GM12878 (cell line): ENCODE results near the gene NCKAP5L. TPM values are rescaled to one million over a fixed set of nuclear protein-coding genes. Genes with fewer than 3 reads are reported as not detected.

Experiments
- CEBPB ChIP-seq, 2 experiments: fragments of 150-350 bp in 1 of 2; IDR thresholded peaks; 2 replicates each; pipeline ENCODE4 v1.6.1; 2012 to 2014; ENCODE audit warnings: low read depth in 2 of 2, low read length in 2 of 2, borderline replicate concordance in 1 of 2, inconsistent platforms in 1 of 2
- EP300 ChIP-seq, 2 experiments: fragments of 150-350 bp in 1 of 2; IDR thresholded peaks; 2 replicates each; pipeline ENCODE4 v1.6.1; 2011 to 2012; ENCODE audit warnings: low read depth in 2 of 2, low read length in 2 of 2, borderline replicate concordance in 1 of 2, improper control_type of control experiment in 1 of 2, inconsistent platforms in 1 of 2; ENCODE audit not compliant: control insufficient read depth in 1 of 2
- GABPA ChIP-seq: IDR thresholded peaks from 2 replicates; pipeline ENCODE4 v1.6.1; 2014; ENCODE audit warnings: antibody characterized with exemption, low read depth, mild to moderate bottlenecking, inconsistent platforms
- IKZF2 ChIP-seq, 2 experiments: fragments of 450-650 bp; IDR thresholded peaks; 2 replicates each; pipeline ENCODE4 v1.6.1; 2017; ENCODE audit warnings: mild to moderate bottlenecking in 2 of 2, moderate library complexity in 2 of 2
- MEF2A ChIP-seq: IDR thresholded peaks from 2 replicates; pipeline ENCODE4 v1.6.1; 2011; ENCODE audit warnings: low read depth, mild to moderate bottlenecking, low read length, moderate library complexity; ENCODE audit not compliant: insufficient read depth
- MTA2 ChIP-seq: fragments of 450-650 bp; IDR thresholded peaks from 2 replicates; pipeline ENCODE4 v1.6.1; 2016; ENCODE audit warnings: low read depth, mild to moderate bottlenecking, moderate library complexity
- PAX8 ChIP-seq: fragments of 450-650 bp; IDR thresholded peaks from 2 replicates; pipeline ENCODE4 v1.6.1; 2017; ENCODE audit warnings: mild to moderate bottlenecking, moderate library complexity
- POLR2A ChIP-seq: IDR thresholded peaks from 2 replicates; pipeline ENCODE4 v1.6.1; 2011; ENCODE audit warnings: low read depth, mild to moderate bottlenecking, low read length
- RCOR1 ChIP-seq: conservative IDR thresholded peaks from 2 replicates; pipeline ENCODE4 v1.6.1; 2012; ENCODE audit warnings: low read depth, low read length, improper control_type of control experiment
- SKIL ChIP-seq: fragments of 450-650 bp; IDR thresholded peaks from 2 replicates; pipeline ENCODE4 v1.6.1; 2017; ENCODE audit warnings: mild to moderate bottlenecking, low read depth, inconsistent platforms; ENCODE audit not compliant: poor library complexity, severe bottlenecking
- SREBF1 ChIP-seq: IDR thresholded peaks from 2 replicates; pipeline ENCODE4 v1.6.1; 2012; ENCODE audit warnings: mild to moderate bottlenecking, low read length
- STAT1 ChIP-seq: fragments of 450-650 bp; conservative IDR thresholded peaks from 2 replicates; pipeline ENCODE4 v1.6.1; 2014; ENCODE audit warnings: antibody characterized with exemption, mild to moderate bottlenecking
- SUPT20H ChIP-seq: IDR thresholded peaks from 2 replicates; pipeline ENCODE4 v1.6.1; 2011; ENCODE audit warnings: low read depth, mild to moderate bottlenecking, low read length, moderate library complexity, borderline replicate concordance; ENCODE audit not compliant: control insufficient read depth
- TAF1 ChIP-seq: IDR thresholded peaks from 2 replicates; pipeline ENCODE4 v1.6.1; 2011; ENCODE audit warnings: mild to moderate bottlenecking, low read depth, low read length, borderline replicate concordance
- TCF7 ChIP-seq: IDR thresholded peaks from 2 replicates; pipeline ENCODE4 v1.6.1; 2014; ENCODE audit warnings: antibody characterized with exemption, borderline replicate concordance
- ZBTB33 ChIP-seq: fragments of 450-650 bp; IDR thresholded peaks from 2 replicates; pipeline ENCODE4 v1.6.1; 2017; ENCODE audit warnings: mild to moderate bottlenecking
- ZBTB40 ChIP-seq: fragments of 450-650 bp; IDR thresholded peaks from 2 replicates; pipeline ENCODE4 v1.6.1; 2016; ENCODE audit warnings: mild to moderate bottlenecking, moderate library complexity, borderline replicate concordance
- ZNF217 ChIP-seq: fragments of 450-650 bp; IDR thresholded peaks from 2 replicates; pipeline ENCODE4 v1.6.1; 2017; ENCODE audit warnings: antibody characterized with exemption, mild to moderate bottlenecking
- polyA plus RNA-seq, 11 experiments: library from polyadenylated mRNA; depleted of rRNA in 4 of 11; unstranded in 6 of 11; stranded (reverse) in 5 of 11; fragments of >200 nt; fragmentation: Nextera tagmentation in 4 of 11; fragmentation: Illumina TruSeq in 1 of 11; extraction: Ambion mirVana in 4 of 11; extraction: Trizol in 1 of 11; gene quantifications; 1 replicate in 1 of 11; 2 replicates in 10 of 11; pipeline versions ENCODE4 v1.2.1 to v1.2.3, GENCODE V29; 2011 to 2016; ENCODE audit warnings: inconsistent platforms in 2 of 11, missing spikeins in 2 of 11, low read depth in 1 of 11
- total RNA-seq, 4 experiments: library from RNA; depleted of rRNA in 3 of 4; stranded (reverse); fragments of >200 nt in 3 of 4; fragmentation: Illumina TruSeq in 1 of 4; extraction: Trizol in 1 of 4; gene quantifications; 2 replicates each; pipeline versions ENCODE4 v1.2.1 to v1.2.3, GENCODE V29; 2013 to 2021
- TF ChIP-seq, protein P1 (sequence below): IDR thresholded peaks from 2 replicates; pipeline ENCODE4 v1.6.1; 2012; ENCODE audit warnings: low read depth, low read length, improper control_type of control experiment

NCKAP5L gene
- total and polyA plus RNA-seq, 10 of the 15 experiments (the other 5 are each of a cell fraction or from before 2014, with no cell fraction given), result 0.03 to 15.8 (median 4.4) TPM

DNA sequence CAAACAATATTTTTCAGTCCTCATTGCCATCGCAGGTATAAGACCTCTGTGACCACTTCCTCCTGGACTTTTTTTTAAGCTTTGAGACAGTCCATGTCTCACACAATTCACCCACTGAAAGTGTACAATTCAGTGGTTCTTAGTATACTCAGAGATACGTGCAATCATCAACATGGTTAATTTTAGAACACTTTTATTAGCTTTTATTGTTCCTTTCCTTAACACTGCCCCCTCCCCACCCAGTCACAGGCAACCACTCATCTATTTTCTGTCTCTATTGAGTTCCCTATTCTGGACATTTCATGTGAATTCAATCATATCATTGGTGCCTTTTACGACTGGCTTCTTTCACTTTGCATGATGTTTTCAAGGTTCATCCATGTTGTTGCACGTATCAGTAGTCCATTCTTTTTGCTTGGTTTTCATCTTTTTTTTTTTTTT is 16.2 kb downstream of the NCKAP5L start (continued):
- TF ChIP-seq CEBPB (IDR thresholded peaks at IDR 0.05; ENCODE audit: borderline replicate concordance in 1 of 2, low read depth in 2 of 2, low read length in 2 of 2) (no peak), SKIL (peak; percentile 89), EP300 (IDR thresholded peaks at IDR 0.05; ENCODE audit: borderline replicate concordance in 1 of 2, control insufficient read depth in 1 of 2, low read depth in 2 of 2, low read length in 2 of 2) (peak in 1 of 2 experiments; percentile 52; a peak in 1 of 4 replicates), MEF2A (peak; percentile 48; the same call in 1 of the 2 replicates), PAX8 (no peak), SUPT20H (no peak), SREBF1 (no peak), GABPA (no peak), MTA2 (0 out of 2 replicates have a peak, but pooled peaks have one; percentile 39), TCF7 (no peak), ZBTB40 (peak; percentile 33; the same call in 1 of the 2 replicates), TAF1 (no peak), STAT1 (no peak), POLR2A (no peak), ZNF217 (no peak), ZBTB33 (no peak), RCOR1 (no peak), IKZF2 (IDR thresholded peaks at IDR 0.05) (peak in 1 of 2 experiments; percentile 40; a peak in 1 of 4 replicates)
- TF ChIP-seq, protein P1, sequence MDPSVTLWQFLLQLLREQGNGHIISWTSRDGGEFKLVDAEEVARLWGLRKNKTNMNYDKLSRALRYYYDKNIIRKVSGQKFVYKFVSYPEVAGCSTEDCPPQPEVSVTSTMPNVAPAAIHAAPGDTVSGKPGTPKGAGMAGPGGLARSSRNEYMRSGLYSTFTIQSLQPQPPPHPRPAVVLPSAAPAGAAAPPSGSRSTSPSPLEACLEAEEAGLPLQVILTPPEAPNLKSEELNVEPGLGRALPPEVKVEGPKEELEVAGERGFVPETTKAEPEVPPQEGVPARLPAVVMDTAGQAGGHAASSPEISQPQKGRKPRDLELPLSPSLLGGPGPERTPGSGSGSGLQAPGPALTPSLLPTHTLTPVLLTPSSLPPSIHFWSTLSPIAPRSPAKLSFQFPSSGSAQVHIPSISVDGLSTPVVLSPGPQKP, result no peak
- TF ChIP-seq, all 136 proteins: peak for 14
